Measurements from ENCODE around the gene NDUFB3. TPM values are rescaled to one million over a fixed set of nuclear protein-coding genes. Genes with fewer than 3 reads are reported as not detected.
"Not testable (repeated sequence)": the region's sequence is repeated elsewhere in the genome, so short reads cannot be mapped to it uniquely, and the experiment has no call there.

NDUFB3 gene
- 100 to 1,000 TPM; 134 to 147 TPM for total RNA-seq

GRCh38 chr2:201071479-201072200 is at the start of gene NDUFB3, which contains the start of gene HYCC2:
Gene NDUFB3 (plus strand): TSS chr2:201072001. CDS start chr2:201078883, 6,882 bp downstream.
Gene HYCC2 (minus strand): TSS chr2:201071671. CDS start chr2:201024009, 47,662 bp downstream.
- Mint-ChIP-seq H3K27me3 (no peaks in the 10 kb centered on the region), H3K4me1 (peaks cover 52% of the 10 kb centered on the region), H3K9me3 (no peaks in the 10 kb centered on the region), H3K36me3 (ENCODE audit: low read depth) (peaks cover 1% of the 10 kb centered on the region), H3K4me3 (peak within 1 kb of the TSS; percentile 86), H3K27ac (peak within 1 kb of the TSS; percentile 96)
- DNase-seq = peak; percentile 94
- POLR2A ChIA-PET = interaction anchor here (0.5 kb wide), 1 partner anchor 59 kb away, joined by 6 read pairs; no protein-coding TSS in a partner anchor
- CTCF ChIA-PET = no interaction called here

- H3K36me3 Mint-ChIP-seq (ENCODE audit: low read depth) = peaks cover 35% of the 10 kb centered on the region
- CTCF ChIA-PET = interaction anchor here (1.0 to 1.1 kb wide), 3 partner anchors 8 to 62 kb away, joined by 3 read pairs; no protein-coding TSS in a partner anchor
Observed at GRCh38 chr2:201024518-201024917, 47.3 kb upstream of the NDUFB3 start.

GRCh38 chr2:201034355-201034754 is 37.4 kb upstream of the NDUFB3 start:
- Mint-ChIP-seq H3K9me3 (peaks cover 11% of the 10 kb centered on the region), H3K36me3 (ENCODE audit: low read depth) (peaks cover 43% of the 10 kb centered on the region)
- H3K4me3 Mint-ChIP-seq, H3K27me3 Mint-ChIP-seq, DNase-seq, CTCF ChIA-PET, POLR2A ChIA-PET, H3K27ac Mint-ChIP-seq, H3K4me1 Mint-ChIP-seq: not testable (repeated sequence)

More at GRCh38 chr2:201024518-201024917, 47.3 kb upstream of the NDUFB3 start:
- no peak overlapping the region for H3K4me3 Mint-ChIP-seq
- H3K27me3 Mint-ChIP-seq = no peaks in the 10 kb centered on the region
- POLR2A ChIA-PET = no interaction called here
- H3K27ac Mint-ChIP-seq = no peak overlapping the region
- peaks cover 32% of the 10 kb centered on the region for H3K4me1 Mint-ChIP-seq
- no peak for DNase-seq
- peaks cover 4% of the 10 kb centered on the region for H3K9me3 Mint-ChIP-seq

GRCh38 chr2:201038361-201038760 is 33.4 kb upstream of the NDUFB3 start:
- POLR2A ChIA-PET, H3K27ac Mint-ChIP-seq, DNase-seq, H3K27me3 Mint-ChIP-seq, H3K4me1 Mint-ChIP-seq, H3K4me3 Mint-ChIP-seq, CTCF ChIA-PET: not testable (repeated sequence)
- H3K9me3 Mint-ChIP-seq = peaks cover 11% of the 10 kb centered on the region
- peaks cover 51% of the 10 kb centered on the region for H3K36me3 Mint-ChIP-seq (ENCODE audit: low read depth)

GRCh38 chr2:201038855-201039254 is 32.9 kb upstream of the NDUFB3 start:
- Mint-ChIP-seq H3K27me3 (no peaks in the 10 kb centered on the region), H3K4me1 (no peaks in the 10 kb centered on the region), H3K9me3 (peaks cover 11% of the 10 kb centered on the region), H3K36me3 (ENCODE audit: low read depth) (peaks cover 53% of the 10 kb centered on the region), H3K27ac (peak overlapping the region; percentile 4), H3K4me3 (no peak overlapping the region)
- POLR2A ChIA-PET = no interaction called here
- no peak for DNase-seq
- CTCF ChIA-PET = no interaction called here

GRCh38 chr2:201040867-201041628 is 30.8 kb upstream of the NDUFB3 start:
- H3K4me1 Mint-ChIP-seq = no peaks in the 10 kb centered on the region
- H3K9me3 Mint-ChIP-seq = peaks cover 10% of the 10 kb centered on the region
- no peaks in the 10 kb centered on the region for H3K27me3 Mint-ChIP-seq
- H3K36me3 Mint-ChIP-seq (ENCODE audit: low read depth) = peaks cover 51% of the 10 kb centered on the region
- ChIA-PET POLR2A (no interaction called here), CTCF (interaction anchor here (0.6 to 1.5 kb wide), 4 partner anchors 16 to 78 kb away, joined by 3 read pairs; partner anchors contain the start of gene ORC2)
- no peak for DNase-seq
- no peak overlapping the region for H3K4me3 Mint-ChIP-seq
- H3K27ac Mint-ChIP-seq = no peak overlapping the region

- DNase-seq, H3K4me3 Mint-ChIP-seq, H3K27me3 Mint-ChIP-seq, POLR2A ChIA-PET, CTCF ChIA-PET, H3K27ac Mint-ChIP-seq, H3K4me1 Mint-ChIP-seq: not testable (repeated sequence)
- Mint-ChIP-seq H3K36me3 (ENCODE audit: low read depth) (peaks cover 48% of the 10 kb centered on the region), H3K9me3 (peaks cover 13% of the 10 kb centered on the region)
Observed at GRCh38 chr2:201042451-201042850, 29.4 kb upstream of the NDUFB3 start.

GRCh38 chr2:201043050-201043449 is 28.8 kb upstream of the NDUFB3 start:
- H3K27ac Mint-ChIP-seq, H3K4me3 Mint-ChIP-seq, POLR2A ChIA-PET, H3K27me3 Mint-ChIP-seq, DNase-seq, H3K4me1 Mint-ChIP-seq: not testable (repeated sequence)
- peaks cover 52% of the 10 kb centered on the region for H3K36me3 Mint-ChIP-seq (ENCODE audit: low read depth)
- CTCF ChIA-PET = interaction anchor here (0.9 kb wide), 1 partner anchor 18 kb away, joined by 3 read pairs; no protein-coding TSS in a partner anchor
- H3K9me3 Mint-ChIP-seq = peaks cover 13% of the 10 kb centered on the region

GRCh38 chr2:201046881-201047280 is 24.9 kb upstream of the NDUFB3 start:
- no peak overlapping the region for H3K27ac Mint-ChIP-seq
- DNase-seq = no peak
- no peaks in the 10 kb centered on the region for H3K27me3 Mint-ChIP-seq
- no peak overlapping the region for H3K4me3 Mint-ChIP-seq
- H3K4me1 Mint-ChIP-seq = peaks cover 5% of the 10 kb centered on the region
- ChIA-PET POLR2A (no interaction called here), CTCF (no interaction called here)
- H3K36me3 Mint-ChIP-seq (ENCODE audit: low read depth) = peaks cover 46% of the 10 kb centered on the region
- H3K9me3 Mint-ChIP-seq = peaks cover 10% of the 10 kb centered on the region

GRCh38 chr2:201049455-201049854 is 22.3 kb upstream of the NDUFB3 start:
- Mint-ChIP-seq H3K27ac (no peak overlapping the region), H3K27me3 (no peaks in the 10 kb centered on the region), H3K9me3 (peaks cover 6% of the 10 kb centered on the region), H3K4me1 (peaks cover 15% of the 10 kb centered on the region), H3K4me3 (no peak overlapping the region), H3K36me3 (ENCODE audit: low read depth) (peaks cover 35% of the 10 kb centered on the region)
- ChIA-PET POLR2A (interaction anchor here (0.6 kb wide), 1 partner anchor 73 kb away, joined by 5 read pairs; no protein-coding TSS in a partner anchor), CTCF (no interaction called here)
- no peak for DNase-seq

GRCh38 chr2:201057087-201057521 is 14.7 kb upstream of the NDUFB3 start:
- H3K27me3 Mint-ChIP-seq = no peaks in the 10 kb centered on the region
- H3K36me3 Mint-ChIP-seq (ENCODE audit: low read depth) = peaks cover 16% of the 10 kb centered on the region
- H3K9me3 Mint-ChIP-seq = no peaks in the 10 kb centered on the region
- H3K4me1 Mint-ChIP-seq = peaks cover 10% of the 10 kb centered on the region
- ChIA-PET CTCF (interaction anchor here (0.6 to 1.6 kb wide), 4 partner anchors 12 to 218 kb away, joined by 3 to 6 read pairs (median 4); no protein-coding TSS in a partner anchor), POLR2A (interaction anchor here (0.7 kb wide), 1 partner anchor 96 kb away, joined by 5 read pairs; no protein-coding TSS in a partner anchor)
- no peak overlapping the region for H3K27ac Mint-ChIP-seq
- no peak for DNase-seq
- no peak overlapping the region for H3K4me3 Mint-ChIP-seq

GRCh38 chr2:201057715-201058248 is 14.0 kb upstream of the NDUFB3 start:
- DNase-seq = no peak
- CTCF ChIA-PET = no interaction called here
- Mint-ChIP-seq H3K9me3 (no peaks in the 10 kb centered on the region), H3K4me3 (no peak overlapping the region), H3K27me3 (no peaks in the 10 kb centered on the region), H3K36me3 (ENCODE audit: low read depth) (peaks cover 16% of the 10 kb centered on the region), H3K27ac (no peak overlapping the region), H3K4me1 (peaks cover 5% of the 10 kb centered on the region)
- POLR2A ChIA-PET = interaction anchor here (0.7 kb wide), 1 partner anchor 82 kb away, joined by 4 read pairs; no protein-coding TSS in a partner anchor

All from activated CD4-positive, alpha-beta T cell treated with anti-CD3 and anti-CD28 coated beads, Interleukin-2, amount 10 ng/mL, durations not matched to agents 7 days and 5 days (primary cell).